A673 (cell line): Measurements from ENCODE around the gene IFNL2.

Experiments used
- EZH2 ChIP-seq: fragments of 200-600 bp; sonication (generic); IDR thresholded peaks from 2 replicates; pipeline ENCODE4 v1.6.1; 2017; ENCODE audit warnings: borderline replicate concordance, low read depth, mild to moderate bottlenecking, mixed read lengths, antibody characterized with exemption, low read length; ENCODE audit not compliant: poor library complexity, severe bottlenecking
- TF ChIP-seq, protein P1 (sequence below): fragments of 300-800, 200-600 bp; sonication (generic); conservative IDR thresholded peaks from 2 replicates; pipeline ENCODE4 v1.5.1; 2017; ENCODE audit warnings: low read depth, mild to moderate bottlenecking, antibody characterized with exemption, low read length, moderate library complexity, mixed read lengths

GRCh38 chr19:39263912-39264305 lies 4.3 kb upstream of the IFNL2 start:
- TF ChIP-seq, protein P1, sequence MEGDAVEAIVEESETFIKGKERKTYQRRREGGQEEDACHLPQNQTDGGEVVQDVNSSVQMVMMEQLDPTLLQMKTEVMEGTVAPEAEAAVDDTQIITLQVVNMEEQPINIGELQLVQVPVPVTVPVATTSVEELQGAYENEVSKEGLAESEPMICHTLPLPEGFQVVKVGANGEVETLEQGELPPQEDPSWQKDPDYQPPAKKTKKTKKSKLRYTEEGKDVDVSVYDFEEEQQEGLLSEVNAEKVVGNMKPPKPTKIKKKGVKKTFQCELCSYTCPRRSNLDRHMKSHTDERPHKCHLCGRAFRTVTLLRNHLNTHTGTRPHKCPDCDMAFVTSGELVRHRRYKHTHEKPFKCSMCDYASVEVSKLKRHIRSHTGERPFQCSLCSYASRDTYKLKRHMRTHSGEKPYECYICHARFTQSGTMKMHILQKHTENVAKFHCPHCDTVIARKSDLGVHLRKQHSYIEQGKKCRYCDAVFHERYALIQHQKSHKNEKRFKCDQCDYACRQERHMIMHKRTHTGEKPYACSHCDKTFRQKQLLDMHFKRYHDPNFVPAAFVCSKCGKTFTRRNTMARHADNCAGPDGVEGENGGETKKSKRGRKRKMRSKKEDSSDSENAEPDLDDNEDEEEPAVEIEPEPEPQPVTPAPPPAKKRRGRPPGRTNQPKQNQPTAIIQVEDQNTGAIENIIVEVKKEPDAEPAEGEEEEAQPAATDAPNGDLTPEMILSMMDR, result no peak
- no peak for TF ChIP-seq EZH2
